ENCODE measurements around the gene ELAC2. TPM values are rescaled to one million over a fixed set of nuclear protein-coding genes. Genes with fewer than 3 reads are reported as not detected.

The ELAC2 gene
- total RNA-seq, 6 experiments from 2014 or later: 49.8 to 63.8 (median 55.7) TPM

- Mint-ChIP-seq H3K36me3 (ENCODE audit: low read depth) (no peaks in the 10 kb centered on the region), H3K27ac (no peak overlapping the region), H3K4me1 (ENCODE audit: low read depth) (peaks cover 37% of the 10 kb centered on the region), H3K27me3 (ENCODE audit: insufficient read depth) (peaks cover 14% of the 10 kb centered on the region), H3K4me3 (no peak overlapping the region), H3K9me3 (no peaks in the 10 kb centered on the region)
- DNase-seq: no peak
- no peak for TF ChIP-seq CTCF (IDR thresholded peaks at IDR 0.05)
These were observed 9.4 kb upstream of the ELAC2 start for GRCh38 chr17:13027246-13027645.

DNA sequence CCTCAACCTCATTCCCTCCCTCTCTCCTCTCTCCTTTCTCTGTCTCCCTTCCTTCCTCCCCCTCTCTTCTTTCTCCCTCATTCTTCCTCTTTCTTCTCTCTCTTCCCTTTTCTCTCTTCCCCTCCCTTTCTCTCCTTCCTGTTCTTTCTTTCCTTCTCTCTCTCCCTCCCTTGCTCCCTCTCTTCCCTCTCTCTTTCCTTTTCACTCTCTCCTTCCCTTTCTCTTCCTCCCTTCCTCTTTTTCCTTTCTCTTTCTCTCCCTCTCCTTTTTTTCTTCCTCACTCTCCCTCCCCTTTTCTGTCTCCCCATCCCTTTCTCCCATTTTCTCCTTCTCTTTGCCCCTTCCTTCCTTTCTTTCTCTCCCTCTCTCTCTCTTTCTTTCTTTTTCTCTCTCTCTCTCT is 7.9 kb upstream of the ELAC2 start:
- Mint-ChIP-seq H3K27me3 (ENCODE audit: insufficient read depth) (peaks cover 14% of the 10 kb centered on the region), H3K9me3 (no peaks in the 10 kb centered on the region), H3K27ac (no peak overlapping the region), H3K36me3 (ENCODE audit: low read depth) (no peaks in the 10 kb centered on the region), H3K4me1 (ENCODE audit: low read depth) (peaks cover 28% of the 10 kb centered on the region), H3K4me3 (no peak overlapping the region)
- no peak for DNase-seq
- TF ChIP-seq CTCF (IDR thresholded peaks at IDR 0.05): no peak

GRCh38 chr17:13025258-13025627 is 7.4 kb upstream of the ELAC2 start:
- H3K27ac Mint-ChIP-seq: no peak overlapping the region
- H3K27me3 Mint-ChIP-seq (ENCODE audit: insufficient read depth): peaks cover 14% of the 10 kb centered on the region
- no peak for DNase-seq
- H3K4me1 Mint-ChIP-seq (ENCODE audit: low read depth): peaks cover 23% of the 10 kb centered on the region
- no peak overlapping the region for H3K4me3 Mint-ChIP-seq
- H3K9me3 Mint-ChIP-seq: no peaks in the 10 kb centered on the region
- no peak for TF ChIP-seq CTCF (IDR thresholded peaks at IDR 0.05)
- no peaks in the 10 kb centered on the region for H3K36me3 Mint-ChIP-seq (ENCODE audit: low read depth)

GRCh38 chr17:13024526-13025257 is 6.9 kb upstream of the ELAC2 start:
- Mint-ChIP-seq H3K4me1 (ENCODE audit: low read depth) (peaks cover 22% of the 10 kb centered on the region), H3K27ac (no peak overlapping the region), H3K9me3 (no peaks in the 10 kb centered on the region), H3K4me3 (peak overlapping the region; percentile 44; the same call in 1 of the 2 replicates), H3K36me3 (ENCODE audit: low read depth) (no peaks in the 10 kb centered on the region), H3K27me3 (ENCODE audit: insufficient read depth) (peaks cover 14% of the 10 kb centered on the region)
- peak; percentile 41 for DNase-seq
- TF ChIP-seq CTCF (IDR thresholded peaks at IDR 0.05): peak; percentile 94

DNA sequence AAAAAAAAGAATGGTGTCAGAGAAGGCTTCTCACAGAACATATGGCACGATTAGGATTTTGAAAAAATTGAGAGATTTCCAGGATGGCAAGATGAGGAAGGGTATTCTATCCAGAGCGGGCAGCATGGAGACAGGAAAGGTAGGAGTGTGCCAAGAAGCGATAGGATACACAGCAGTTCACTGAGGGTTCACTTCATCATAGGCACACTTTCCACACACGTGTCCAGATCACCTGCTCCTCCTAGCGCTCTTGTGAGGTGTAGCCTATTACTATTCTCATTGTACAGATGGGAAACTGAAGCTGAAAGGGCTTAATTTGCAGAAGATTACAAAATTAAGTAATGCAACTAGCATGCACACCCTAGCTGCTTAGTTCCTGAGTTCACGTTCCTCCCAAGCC is 6.2 kb upstream of the ELAC2 start:
- no peak for DNase-seq
- Mint-ChIP-seq H3K4me1 (ENCODE audit: low read depth) (peaks cover 26% of the 10 kb centered on the region), H3K9me3 (no peaks in the 10 kb centered on the region), H3K27ac (no peak overlapping the region), H3K36me3 (ENCODE audit: low read depth) (no peaks in the 10 kb centered on the region), H3K27me3 (ENCODE audit: insufficient read depth) (peaks cover 13% of the 10 kb centered on the region), H3K4me3 (peak overlapping the region; percentile 44; the same call in 1 of the 2 replicates)
- no peak for TF ChIP-seq CTCF (IDR thresholded peaks at IDR 0.05)
